GM21526 (cell line): ENCODE data around the gene PIMREG.
"Not testable (repeated sequence)": the region's sequence is repeated elsewhere in the genome, so short reads cannot be mapped to it uniquely, and the experiment has no call there.

Source experiments
- ATAC-seq: cut with Tn5 transposase; IDR thresholded peaks from one replicate; pipeline ENCODE4 v1.9.1; 2021; ENCODE audit warnings: moderate library complexity; ENCODE audit not compliant: unreplicated experiment, low FRiP score

Gene PIMREG

GRCh38 chr17:6476076-6476809 lies 32.0 kb downstream of the PIMREG start:
- no peak for ATAC-seq

GRCh38 chr17:6476810-6477179 lies 32.5 kb downstream of the PIMREG start:
- no peak for ATAC-seq

GRCh38 chr17:6477831-6478383 lies 33.7 kb downstream of the PIMREG start:
- no peak for ATAC-seq

GRCh38 chr17:6478486-6478885 lies 34.2 kb downstream of the PIMREG start:
- ATAC-seq = no peak

GRCh38 chr17:6479622-6480302 lies 35.5 kb downstream of the PIMREG start:
- no peak for ATAC-seq

GRCh38 chr17:6480303-6480675 lies 36.0 kb downstream of the PIMREG start:
- no peak for ATAC-seq

GRCh38 chr17:6482105-6482455 lies 37.8 kb downstream of the PIMREG start:
- ATAC-seq = no peak

GRCh38 chr17:6482796-6483195 lies 38.5 kb downstream of the PIMREG start:
- not testable (repeated sequence) for ATAC-seq

GRCh38 chr17:6483507-6483906 lies 39.3 kb downstream of the PIMREG start:
- ATAC-seq = no peak

GRCh38 chr17:6485646-6486412 lies 41.6 kb downstream of the PIMREG start:
- no peak for ATAC-seq

- no peak for ATAC-seq
Observed at GRCh38 chr17:6487251-6488007, 43.2 kb downstream of the PIMREG start.

GRCh38 chr17:6488008-6488539 lies 43.8 kb downstream of the PIMREG start:
- ATAC-seq = no peak

- no peak for ATAC-seq
Observed at GRCh38 chr17:6489016-6489550, 44.8 kb downstream of the PIMREG start.

GRCh38 chr17:6491071-6491700 lies 46.9 kb downstream of the PIMREG start:
- ATAC-seq = no peak

GRCh38 chr17:6492892-6493674 lies 48.8 kb downstream of the PIMREG start:
- ATAC-seq = no peak

- no peak for ATAC-seq
Observed at GRCh38 chr17:6494239-6494941, 50.1 kb downstream of the PIMREG start.

GRCh38 chr17:6495450-6496115 lies 51.3 kb downstream of the PIMREG start:
- no peak for ATAC-seq

- no peak for ATAC-seq
Observed at GRCh38 chr17:6496116-6496481, 51.8 kb downstream of the PIMREG start.
